ENCODE results near the gene RYR2. TPM values are rescaled to one million over a fixed set of nuclear protein-coding genes. Genes with fewer than 3 reads are reported as not detected.
"Not testable (repeated sequence)": the region's sequence is repeated elsewhere in the genome, so short reads cannot be mapped to it uniquely, and the experiment has no call there.

The RYR2 gene
- polyA plus RNA-seq, 1 experiment, result not detected

DNA sequence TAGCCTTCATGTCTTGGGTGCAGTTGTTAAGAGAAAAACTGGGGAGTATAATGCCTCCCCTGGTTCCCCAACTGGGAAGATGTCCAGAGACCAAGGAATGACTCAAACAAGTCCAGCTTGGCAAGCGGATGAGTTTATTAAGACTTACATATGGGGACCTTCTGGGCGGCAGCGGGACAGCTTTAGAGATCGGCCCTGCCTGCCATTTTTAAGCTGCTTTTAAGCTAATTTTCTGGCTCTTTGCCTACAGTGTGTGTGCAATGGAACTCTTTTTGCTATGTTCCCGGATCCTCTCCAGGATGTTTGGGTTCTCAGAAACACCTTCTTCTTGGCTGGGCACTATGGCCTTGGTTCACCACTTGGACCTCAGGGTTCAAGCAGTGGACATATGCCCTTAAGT is 99.5 kb downstream of the RYR2 start:
- DNase-seq (ENCODE audit: low read depth), result no peak
- no peaks in the 10 kb centered on the region for H3K27me3 ChIP-seq (ENCODE audit: control insufficient read depth, insufficient read depth, low read length)
- CTCF ChIA-PET, result no interaction called here
- no peaks in the 10 kb centered on the region for H3K36me3 ChIP-seq (ENCODE audit: control insufficient read depth, insufficient read depth, low read length)
- no peak overlapping the region for H3K4me3 ChIP-seq (ENCODE audit: low read depth, low read length)
- POLR2A ChIA-PET, result no interaction called here
- TF ChIP-seq, protein P1, sequence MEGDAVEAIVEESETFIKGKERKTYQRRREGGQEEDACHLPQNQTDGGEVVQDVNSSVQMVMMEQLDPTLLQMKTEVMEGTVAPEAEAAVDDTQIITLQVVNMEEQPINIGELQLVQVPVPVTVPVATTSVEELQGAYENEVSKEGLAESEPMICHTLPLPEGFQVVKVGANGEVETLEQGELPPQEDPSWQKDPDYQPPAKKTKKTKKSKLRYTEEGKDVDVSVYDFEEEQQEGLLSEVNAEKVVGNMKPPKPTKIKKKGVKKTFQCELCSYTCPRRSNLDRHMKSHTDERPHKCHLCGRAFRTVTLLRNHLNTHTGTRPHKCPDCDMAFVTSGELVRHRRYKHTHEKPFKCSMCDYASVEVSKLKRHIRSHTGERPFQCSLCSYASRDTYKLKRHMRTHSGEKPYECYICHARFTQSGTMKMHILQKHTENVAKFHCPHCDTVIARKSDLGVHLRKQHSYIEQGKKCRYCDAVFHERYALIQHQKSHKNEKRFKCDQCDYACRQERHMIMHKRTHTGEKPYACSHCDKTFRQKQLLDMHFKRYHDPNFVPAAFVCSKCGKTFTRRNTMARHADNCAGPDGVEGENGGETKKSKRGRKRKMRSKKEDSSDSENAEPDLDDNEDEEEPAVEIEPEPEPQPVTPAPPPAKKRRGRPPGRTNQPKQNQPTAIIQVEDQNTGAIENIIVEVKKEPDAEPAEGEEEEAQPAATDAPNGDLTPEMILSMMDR (IDR thresholded peaks at IDR 0.05; ENCODE audit: insufficient read depth, low read depth, low read length), result no peak

DNA sequence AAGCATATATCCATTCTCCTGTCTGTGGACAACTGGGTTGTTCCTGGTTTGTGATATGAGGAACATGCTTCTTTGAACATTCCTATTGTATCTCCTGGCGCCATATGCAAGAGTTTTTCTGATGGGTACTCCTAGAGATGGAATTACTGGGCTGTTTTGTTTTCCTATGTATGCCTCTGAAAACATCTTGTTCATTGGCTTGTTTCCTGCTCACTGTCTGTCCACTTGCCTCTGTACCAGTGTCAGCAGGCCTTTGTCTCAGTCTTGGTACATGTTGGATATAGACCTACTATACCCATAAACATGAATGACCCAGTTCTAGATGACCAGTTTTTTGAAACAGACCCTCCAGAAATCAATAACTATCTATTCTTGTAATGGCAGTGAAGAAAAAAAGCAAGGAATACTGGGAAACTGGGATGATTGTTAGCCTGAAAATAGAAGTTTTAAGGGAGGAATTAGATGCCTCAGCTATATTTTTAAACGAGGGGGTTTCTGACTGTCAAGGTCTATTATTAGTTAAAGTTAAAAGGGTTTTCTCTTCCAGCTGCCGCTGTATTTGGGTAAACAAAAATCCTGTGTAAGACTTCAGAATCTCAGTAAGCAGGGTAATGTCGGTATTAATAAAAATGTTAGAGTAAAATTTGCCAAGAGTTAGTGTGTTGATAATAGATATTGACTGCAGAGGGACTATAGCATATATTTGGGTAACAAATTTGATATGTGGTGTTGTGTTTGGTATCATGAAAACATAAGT is 103.6 kb downstream of the RYR2 start:
- Histone ChIP-seq H3K27me3 (ENCODE audit: control insufficient read depth, insufficient read depth, low read length) (no peaks in the 10 kb centered on the region), H3K4me3 (ENCODE audit: low read depth, low read length) (no peak overlapping the region), H3K36me3 (ENCODE audit: control insufficient read depth, insufficient read depth, low read length) (no peaks in the 10 kb centered on the region)
- no peak for DNase-seq (ENCODE audit: low read depth)
- ChIA-PET POLR2A (no interaction called here), CTCF (no interaction called here)
- TF ChIP-seq, protein P1 (IDR thresholded peaks at IDR 0.05; ENCODE audit: insufficient read depth, low read depth, low read length), result no peak

DNA sequence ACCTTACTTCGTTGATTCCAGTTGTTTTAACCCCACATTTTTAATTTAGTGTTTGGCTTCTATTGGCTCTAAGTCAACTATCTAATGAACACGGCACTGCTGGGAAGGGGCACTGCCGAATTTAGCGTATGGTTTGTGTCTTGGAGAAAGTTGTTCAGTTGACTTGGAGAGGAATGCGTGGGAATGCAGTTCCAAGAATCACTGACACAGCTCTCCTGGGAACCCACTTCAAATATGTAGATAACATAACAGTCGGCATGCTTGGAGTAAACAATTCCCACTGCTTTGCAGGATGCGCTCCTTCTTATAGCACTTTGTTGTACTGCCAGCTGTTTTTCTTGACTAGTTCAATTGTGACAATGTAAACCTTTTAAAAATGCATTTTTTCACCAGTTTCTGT is 104.3 kb downstream of the RYR2 start:
- no peak overlapping the region for H3K4me3 ChIP-seq (ENCODE audit: low read depth, low read length)
- DNase-seq (ENCODE audit: low read depth), result no peak
- H3K27me3 ChIP-seq (ENCODE audit: control insufficient read depth, insufficient read depth, low read length), result no peaks in the 10 kb centered on the region
- H3K36me3 ChIP-seq (ENCODE audit: control insufficient read depth, insufficient read depth, low read length), result no peaks in the 10 kb centered on the region
- CTCF ChIA-PET, result no interaction called here
- POLR2A ChIA-PET, result no interaction called here
- TF ChIP-seq, protein P1 (IDR thresholded peaks at IDR 0.05; ENCODE audit: insufficient read depth, low read depth, low read length), result no peak

DNA sequence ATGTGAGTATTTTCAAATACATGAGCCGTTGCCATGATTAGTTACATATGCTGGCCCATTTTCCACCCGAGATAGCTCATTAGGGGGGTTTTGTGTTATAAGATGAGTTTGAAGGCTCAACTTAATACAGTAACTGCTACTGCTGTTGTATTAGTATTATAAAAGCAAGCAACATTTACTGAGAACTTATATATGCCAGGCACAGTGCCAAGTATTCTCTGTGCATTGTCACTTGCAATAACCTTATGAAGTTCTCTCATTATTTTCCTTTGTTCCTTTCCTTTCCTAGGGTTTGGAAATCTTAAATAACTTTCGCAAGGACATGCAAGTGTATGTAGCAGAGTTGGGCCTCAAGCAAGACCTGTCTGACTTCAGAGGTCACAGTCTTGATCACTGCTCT is 107.9 kb downstream of the RYR2 start:
- Histone ChIP-seq H3K36me3 (ENCODE audit: control insufficient read depth, insufficient read depth, low read length) (no peaks in the 10 kb centered on the region), H3K27me3 (ENCODE audit: control insufficient read depth, insufficient read depth, low read length) (no peaks in the 10 kb centered on the region), H3K4me3 (ENCODE audit: low read depth, low read length) (no peak overlapping the region)
- CTCF ChIA-PET, result interaction anchor here (0.8 kb wide), 1 partner anchor 43 kb away, joined by 3 read pairs; no protein-coding TSS in a partner anchor
- POLR2A ChIA-PET, result no interaction called here
- TF ChIP-seq, protein P1 (IDR thresholded peaks at IDR 0.05; ENCODE audit: insufficient read depth, low read depth, low read length), result no peak
- DNase-seq (ENCODE audit: low read depth), result no peak

DNA sequence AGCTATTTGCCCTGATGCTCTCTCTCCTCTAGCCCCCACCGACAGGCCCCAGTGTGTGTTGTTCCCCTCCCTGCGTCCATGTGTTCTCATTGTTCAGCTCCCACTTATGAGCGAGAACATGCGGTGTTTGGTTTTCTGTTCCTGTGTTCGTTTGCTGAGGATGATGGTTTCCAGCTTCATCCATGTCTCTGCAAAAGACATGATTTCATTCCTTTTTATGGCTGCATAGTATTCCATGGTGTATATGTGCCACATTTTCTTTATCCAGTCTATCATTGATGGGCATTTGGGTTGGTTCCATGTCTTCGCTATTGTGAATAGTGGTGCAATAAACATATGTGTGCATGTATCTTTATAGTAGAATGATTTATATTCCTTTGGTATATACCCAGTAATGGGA is 110.0 kb downstream of the RYR2 start:
- H3K27me3 ChIP-seq (ENCODE audit: control insufficient read depth, insufficient read depth, low read length); CTCF ChIA-PET; POLR2A ChIA-PET; DNase-seq (ENCODE audit: low read depth); H3K4me3 ChIP-seq (ENCODE audit: low read depth, low read length); H3K36me3 ChIP-seq (ENCODE audit: control insufficient read depth, insufficient read depth, low read length): not testable (repeated sequence)

Measured in BJ (cell line).